KMS-11 (cell line): ENCODE results near the gene JMJD6.
"Not testable (repeated sequence)": the region's sequence is repeated elsewhere in the genome, so short reads cannot be mapped to it uniquely, and the experiment has no call there.

ENCODE experiments used
- H2AFZ ChIP-seq: fragments of 200-600 bp; sonication (generic); 2 replicates; pipeline ENCODE4 v1.6.1; 2016; ENCODE audit warnings: antibody characterized with exemption, mixed run types, low read depth
- H3K27ac ChIP-seq: fragments of 200-600 bp; sonication (generic); 2 replicates; pipeline ENCODE4 v1.6.1; 2016; ENCODE audit warnings: mild to moderate bottlenecking, mixed run types
- H3K27me3 ChIP-seq: fragments of 200-600 bp; sonication (generic); 2 replicates; pipeline ENCODE4 v1.6.1; 2017; ENCODE audit warnings: mild to moderate bottlenecking, low read depth, mixed run types, moderate library complexity; ENCODE audit not compliant: insufficient read depth
- H3K36me3 ChIP-seq: fragments of 200-600 bp; sonication (generic); 2 replicates; pipeline ENCODE4 v1.6.1; 2017; ENCODE audit warnings: mild to moderate bottlenecking, mixed run types; ENCODE audit not compliant: insufficient read depth
- H3K4me1 ChIP-seq: fragments of 200-600 bp; sonication (generic); 2 replicates; pipeline ENCODE4 v1.6.1; 2016; ENCODE audit warnings: mild to moderate bottlenecking, low read depth, mixed run types; ENCODE audit not compliant: poor library complexity, severe bottlenecking
- H3K4me2 ChIP-seq: fragments of 200-600 bp; sonication (generic); 2 replicates; pipeline ENCODE4 v1.7.0; 2016; ENCODE audit warnings: mild to moderate bottlenecking, mixed run types
- H3K4me3 ChIP-seq: fragments of 200-600 bp; sonication (generic); IDR thresholded peaks from 2 replicates; pipeline ENCODE4 v1.6.1; 2017; ENCODE audit warnings: low read depth, low read length, mixed read lengths; ENCODE audit not compliant: insufficient read depth
- H3K79me2 ChIP-seq: fragments of 200-600 bp; sonication (generic); 2 replicates; pipeline ENCODE4 v1.6.1; 2016; ENCODE audit warnings: low read depth, mixed run types; ENCODE audit not compliant: insufficient read depth
- H3K9ac ChIP-seq: fragments of 200-600 bp; sonication (generic); 2 replicates; pipeline ENCODE4 v1.6.1; 2016; ENCODE audit warnings: mild to moderate bottlenecking, mixed run types
- H4K20me1 ChIP-seq: fragments of 200-600 bp; sonication (generic); 2 replicates; pipeline ENCODE4 v1.6.1; 2016; ENCODE audit warnings: mild to moderate bottlenecking, mixed run types; ENCODE audit not compliant: insufficient read depth
- CTCF ChIP-seq: fragments of 200-600 bp; sonication (generic); conservative IDR thresholded peaks from 2 replicates; pipeline ENCODE4 v1.6.1; 2017; ENCODE audit warnings: low read depth, mild to moderate bottlenecking, antibody characterized with exemption, low read length, moderate library complexity, mixed read lengths

The JMJD6 gene

GRCh38 chr17:76735006-76735405 is 8.6 kb upstream of the JMJD6 start:
- no peak for TF ChIP-seq CTCF
- H3K9ac ChIP-seq = peak overlapping the region; percentile 98
- peaks cover 87% of the 10 kb centered on the region for H3K79me2 ChIP-seq
- H3K4me1 ChIP-seq = peaks cover 31% of the 10 kb centered on the region
- H4K20me1 ChIP-seq = peaks cover 29% of the 10 kb centered on the region
- H3K27ac ChIP-seq = peak overlapping the region; percentile 95
- peaks cover 38% of the 10 kb centered on the region for H3K36me3 ChIP-seq
- no peaks in the 10 kb centered on the region for H3K27me3 ChIP-seq
- peak overlapping the region; percentile 96 for H3K4me2 ChIP-seq
- H2AFZ ChIP-seq = no peak overlapping the region
- no peak overlapping the region for H3K4me3 ChIP-seq

- Histone ChIP-seq H3K4me2 (peak overlapping the region; percentile 96), H3K4me3 (no peak overlapping the region), H3K9ac (peak overlapping the region; percentile 98), H2AFZ (no peak overlapping the region), H3K36me3 (peaks cover 38% of the 10 kb centered on the region), H3K27me3 (no peaks in the 10 kb centered on the region), H3K79me2 (peaks cover 87% of the 10 kb centered on the region), H3K4me1 (peaks cover 28% of the 10 kb centered on the region), H3K27ac (peak overlapping the region; percentile 95), H4K20me1 (peaks cover 29% of the 10 kb centered on the region)
- no peak for TF ChIP-seq CTCF
Observed at GRCh38 chr17:76734080-76734840, 7.9 kb upstream of the JMJD6 start.

- no peaks in the 10 kb centered on the region for H3K27me3 ChIP-seq
- H2AFZ ChIP-seq = no peak overlapping the region
- H3K9ac ChIP-seq = peak overlapping the region; percentile 98
- H3K79me2 ChIP-seq = peaks cover 86% of the 10 kb centered on the region
- peaks cover 29% of the 10 kb centered on the region for H4K20me1 ChIP-seq
- H3K4me1 ChIP-seq = peaks cover 25% of the 10 kb centered on the region
- peak overlapping the region; percentile 95 for H3K27ac ChIP-seq
- no peak overlapping the region for H3K4me3 ChIP-seq
- peaks cover 38% of the 10 kb centered on the region for H3K36me3 ChIP-seq
- TF ChIP-seq CTCF = no peak
- peak overlapping the region; percentile 96 for H3K4me2 ChIP-seq
Observed at GRCh38 chr17:76733618-76733957, 7.2 kb upstream of the JMJD6 start.

- H4K20me1 ChIP-seq = peaks cover 29% of the 10 kb centered on the region
- H3K79me2 ChIP-seq = peaks cover 86% of the 10 kb centered on the region
- H2AFZ ChIP-seq = no peak overlapping the region
- peaks cover 38% of the 10 kb centered on the region for H3K36me3 ChIP-seq
- H3K9ac ChIP-seq = peak overlapping the region; percentile 98; the same call in 1 of the 2 replicates
- no peaks in the 10 kb centered on the region for H3K27me3 ChIP-seq
- peak overlapping the region; percentile 95 for H3K27ac ChIP-seq
- no peak for TF ChIP-seq CTCF
- H3K4me3 ChIP-seq = no peak overlapping the region
- H3K4me2 ChIP-seq = peak overlapping the region; percentile 96; the same call in 1 of the 2 replicates
- H3K4me1 ChIP-seq = peaks cover 31% of the 10 kb centered on the region
Observed at GRCh38 chr17:76732734-76733617, 6.6 kb upstream of the JMJD6 start.

GRCh38 chr17:76731800-76732733 is 5.7 kb upstream of the JMJD6 start:
- 0 out of 2 replicates have a peak overlapping the region, but pooled peaks have one; percentile 96 for H3K4me2 ChIP-seq
- not testable (repeated sequence) for H2AFZ ChIP-seq, H3K27me3 ChIP-seq, H3K4me3 ChIP-seq
- H3K27ac ChIP-seq = peak overlapping the region; percentile 95
- peak overlapping the region; percentile 98; the same call in 1 of the 2 replicates for H3K9ac ChIP-seq
- peaks cover 29% of the 10 kb centered on the region for H4K20me1 ChIP-seq
- H3K36me3 ChIP-seq = peaks cover 38% of the 10 kb centered on the region
- H3K4me1 ChIP-seq = peaks cover 38% of the 10 kb centered on the region
- H3K79me2 ChIP-seq = peaks cover 94% of the 10 kb centered on the region
